GM18517 (cell line): Measurements from ENCODE around the gene PTTG1IP.
"Not testable (repeated sequence)": the region's sequence is repeated elsewhere in the genome, so short reads cannot be mapped to it uniquely, and the experiment has no call there.

Source experiments
- ATAC-seq: cut with Tn5 transposase; IDR thresholded peaks from one replicate; pipeline ENCODE4 v1.9.1; 2021; ENCODE audit warnings: mild to moderate bottlenecking, moderate library complexity; ENCODE audit not compliant: unreplicated experiment

The PTTG1IP gene

GRCh38 chr21:44846224-44846484 is 27.3 kb downstream of the PTTG1IP start:
- ATAC-seq, result no peak

GRCh38 chr21:44845418-44846223 is 27.9 kb downstream of the PTTG1IP start:
- ATAC-seq, result no peak

- ATAC-seq, result no peak
Measured at GRCh38 chr21:44844256-44844655, 29.2 kb downstream of the PTTG1IP start.

GRCh38 chr21:44842721-44843445 is 30.6 kb downstream of the PTTG1IP start:
- no peak for ATAC-seq

- no peak for ATAC-seq
Measured at GRCh38 chr21:44842087-44842486, 31.4 kb downstream of the PTTG1IP start.

- no peak for ATAC-seq
Measured at GRCh38 chr21:44840771-44841170, 32.7 kb downstream of the PTTG1IP start.

- ATAC-seq, result no peak
Measured at GRCh38 chr21:44838951-44839350, 34.5 kb downstream of the PTTG1IP start.

- no peak for ATAC-seq
Measured at GRCh38 chr21:44838039-44838895, 35.2 kb downstream of the PTTG1IP start.

GRCh38 chr21:44837537-44837936 is 36.0 kb downstream of the PTTG1IP start:
- ATAC-seq, result no peak

GRCh38 chr21:44836666-44837471 is 36.6 kb downstream of the PTTG1IP start:
- no peak for ATAC-seq

- ATAC-seq, result no peak
Measured at GRCh38 chr21:44836349-44836665, 37.2 kb downstream of the PTTG1IP start.

GRCh38 chr21:44835647-44835973 is 37.9 kb downstream of the PTTG1IP start:
- ATAC-seq, result no peak

- no peak for ATAC-seq
Measured at GRCh38 chr21:44834951-44835646, 38.4 kb downstream of the PTTG1IP start.

GRCh38 chr21:44834231-44834950 is 39.1 kb downstream of the PTTG1IP start:
- no peak for ATAC-seq

- ATAC-seq, result no peak
Measured at GRCh38 chr21:44833663-44834062, 39.8 kb downstream of the PTTG1IP start.

GRCh38 chr21:44832516-44833255 is 40.8 kb downstream of the PTTG1IP start:
- not testable (repeated sequence) for ATAC-seq

- ATAC-seq, result no peak
Measured at GRCh38 chr21:44831227-44831860, 42.1 kb downstream of the PTTG1IP start.

GRCh38 chr21:44829507-44830092 is 43.9 kb downstream of the PTTG1IP start:
- no peak for ATAC-seq
